Parathyroid adenoma (tissue), 2 donors: ENCODE measurements around the gene TMUB1.

Experiments used
- H2AFZ ChIP-seq: fragments of 300-600 bp; sonication (generic); one replicate; pipeline ENCODE4 v1.7.0; 2017; ENCODE audit warnings: antibody characterized with exemption, mild to moderate bottlenecking
- H3K27ac ChIP-seq: fragments of 300-600 bp; sonication (generic); one replicate; pipeline ENCODE4 v1.7.0; 2017
- H3K27me3 ChIP-seq: fragments of 300-600 bp; sonication (generic); one replicate; pipeline ENCODE4 v1.7.0; 2017; ENCODE audit warnings: low read length; ENCODE audit not compliant: control insufficient read depth, insufficient read depth
- H3K36me3 ChIP-seq: fragments of 300-600 bp; sonication (generic); one replicate; pipeline ENCODE4 v1.7.0; 2017; ENCODE audit warnings: low read length; ENCODE audit not compliant: control insufficient read depth, insufficient read depth
- H3K4me1 ChIP-seq: fragments of 300-600 bp; sonication (generic); one replicate; pipeline ENCODE4 v1.7.0; 2017; ENCODE audit warnings: control low read depth
- H3K4me2 ChIP-seq: fragments of 300-600 bp; sonication (generic); one replicate; pipeline ENCODE4 v1.7.0; 2017; ENCODE audit warnings: low read length
- H3K4me3 ChIP-seq: fragments of 300-600 bp; sonication (generic); one replicate; pipeline ENCODE4 v1.7.0; 2017; ENCODE audit warnings: low read depth, low read length
- H3K79me2 ChIP-seq: fragments of 300-600 bp; sonication (generic); one replicate; pipeline ENCODE4 v1.7.0; 2017; ENCODE audit warnings: control low read depth
- H3K9ac ChIP-seq: fragments of 300-600 bp; sonication (generic); one replicate; pipeline ENCODE4 v1.7.0; 2017; ENCODE audit warnings: mild to moderate bottlenecking
- H3K9me3 ChIP-seq: fragments of 300-600 bp; sonication (generic); one replicate; pipeline ENCODE4 v1.7.0; 2017; ENCODE audit warnings: low read length; ENCODE audit not compliant: control insufficient read depth
- CTCF ChIP-seq: fragments of 300-600 bp; sonication (generic); IDR thresholded peaks from one replicate; pipeline ENCODE4 v1.7.0; 2017; ENCODE audit warnings: antibody characterized with exemption, mild to moderate bottlenecking
- donor health status: primary hyperparathyroidism.

Gene TMUB1

GRCh38 chr7:151066273-151066974 lies 16.9 kb downstream of the TMUB1 start:
- Histone ChIP-seq H3K9ac (no peak overlapping the region), H3K4me1 (peaks cover 57% of the 10 kb centered on the region), H3K9me3 (no peaks in the 10 kb centered on the region), H3K27me3 (no peaks in the 10 kb centered on the region), H3K27ac (peak overlapping the region; percentile 100), H3K4me3 (peak overlapping the region; percentile 33), H3K36me3 (no peaks in the 10 kb centered on the region), H3K79me2 (peaks cover 3% of the 10 kb centered on the region), H3K4me2 (peak overlapping the region; percentile 69), H2AFZ (peak overlapping the region; percentile 7)
- TF ChIP-seq CTCF: no peak

DNA sequence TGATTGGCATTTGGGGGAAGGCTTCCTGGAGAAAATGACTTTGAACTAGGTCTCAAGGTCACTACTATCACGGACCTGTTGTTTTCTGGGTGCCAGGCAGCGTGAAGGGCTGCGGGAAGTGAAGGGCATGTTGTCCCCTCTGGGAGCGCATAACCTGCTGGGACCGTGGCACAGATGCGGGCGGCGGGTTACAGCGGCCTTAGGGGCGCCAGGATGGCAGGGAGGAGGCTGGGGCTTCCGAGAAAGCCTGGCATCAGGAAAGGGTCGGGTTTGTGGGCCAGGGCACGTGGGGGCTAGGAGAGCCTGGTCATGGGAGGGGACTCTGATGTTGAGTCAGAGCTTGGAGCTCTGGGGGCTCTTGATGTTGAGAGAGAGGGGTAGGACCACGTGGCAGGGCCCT lies 17.8 kb downstream of the TMUB1 start:
- H3K27me3 ChIP-seq: no peaks in the 10 kb centered on the region
- peaks cover 64% of the 10 kb centered on the region for H3K4me1 ChIP-seq
- H3K9ac ChIP-seq: peak overlapping the region; percentile 29
- H3K9me3 ChIP-seq: no peaks in the 10 kb centered on the region
- no peaks in the 10 kb centered on the region for H3K36me3 ChIP-seq
- peak overlapping the region; percentile 100 for H3K27ac ChIP-seq
- H3K4me2 ChIP-seq: peak overlapping the region; percentile 69
- no peak overlapping the region for H2AFZ ChIP-seq
- H3K4me3 ChIP-seq: peak overlapping the region; percentile 33
- H3K79me2 ChIP-seq: no peaks in the 10 kb centered on the region
- peak; percentile 19 for TF ChIP-seq CTCF

DNA sequence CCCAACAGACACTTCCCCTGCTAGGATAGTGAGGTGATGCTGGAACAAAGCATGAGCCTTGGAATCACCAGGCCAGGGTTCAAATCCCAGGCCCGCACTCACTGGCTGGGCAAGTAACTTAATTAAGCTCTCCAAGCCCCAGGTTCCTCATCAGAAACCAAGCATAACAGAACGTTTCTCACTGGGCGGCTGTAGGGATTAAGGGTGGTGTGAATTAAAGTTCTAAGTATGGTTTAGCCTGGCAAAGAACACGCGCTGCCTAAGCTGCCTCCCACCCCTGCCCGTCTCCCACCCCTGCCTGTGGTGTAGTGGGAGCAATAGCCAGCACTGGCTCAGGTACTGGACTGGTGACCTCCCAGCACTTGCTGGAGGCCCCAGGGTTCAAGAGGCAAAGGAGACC lies 18.3 kb downstream of the TMUB1 start:
- Histone ChIP-seq H3K9ac (no peak overlapping the region), H3K36me3 (no peaks in the 10 kb centered on the region), H3K27ac (peak overlapping the region; percentile 100), H3K27me3 (no peaks in the 10 kb centered on the region), H3K9me3 (no peaks in the 10 kb centered on the region), H2AFZ (no peak overlapping the region), H3K4me2 (peak overlapping the region; percentile 69), H3K4me3 (peak overlapping the region; percentile 33), H3K4me1 (peaks cover 64% of the 10 kb centered on the region), H3K79me2 (peaks cover 2% of the 10 kb centered on the region)
- TF ChIP-seq CTCF: no peak

DNA sequence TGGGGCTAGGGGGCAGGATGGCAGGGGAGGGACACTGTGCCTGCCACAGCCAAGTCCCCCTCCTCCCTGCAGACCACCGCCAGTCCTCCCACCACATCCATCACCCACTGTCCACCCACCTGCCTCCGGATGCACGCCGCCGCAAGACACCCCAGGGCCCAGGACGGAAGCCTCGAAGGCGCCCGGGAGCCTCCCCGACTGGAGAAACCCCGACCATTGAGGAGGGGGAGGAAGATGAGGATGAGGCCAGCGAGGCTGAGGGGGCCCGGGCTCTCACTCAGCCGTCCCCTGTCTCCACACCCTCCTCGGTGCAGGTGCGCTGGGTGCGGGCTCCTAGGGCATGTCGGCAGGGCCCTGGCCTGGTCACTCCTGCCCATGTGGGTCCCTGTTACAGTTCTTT lies 18.8 kb downstream of the TMUB1 start:
- no peak for TF ChIP-seq CTCF
- no peaks in the 10 kb centered on the region for H3K36me3 ChIP-seq
- peak overlapping the region; percentile 69 for H3K4me2 ChIP-seq
- no peaks in the 10 kb centered on the region for H3K27me3 ChIP-seq
- H3K27ac ChIP-seq: peak overlapping the region; percentile 100
- peaks cover 64% of the 10 kb centered on the region for H3K4me1 ChIP-seq
- no peak overlapping the region for H3K4me3 ChIP-seq
- H3K79me2 ChIP-seq: peaks cover 2% of the 10 kb centered on the region
- H2AFZ ChIP-seq: no peak overlapping the region
- no peak overlapping the region for H3K9ac ChIP-seq
- no peaks in the 10 kb centered on the region for H3K9me3 ChIP-seq

GRCh38 chr7:151063212-151063561 lies 20.1 kb downstream of the TMUB1 start:
- H3K9me3 ChIP-seq: no peaks in the 10 kb centered on the region
- H3K36me3 ChIP-seq: no peaks in the 10 kb centered on the region
- no peak overlapping the region for H2AFZ ChIP-seq
- peak overlapping the region; percentile 100 for H3K27ac ChIP-seq
- no peak for TF ChIP-seq CTCF
- no peaks in the 10 kb centered on the region for H3K27me3 ChIP-seq
- peak overlapping the region; percentile 69 for H3K4me2 ChIP-seq
- peak overlapping the region; percentile 44 for H3K4me3 ChIP-seq
- peak overlapping the region; percentile 34 for H3K9ac ChIP-seq
- H3K4me1 ChIP-seq: peaks cover 73% of the 10 kb centered on the region
- peaks cover 2% of the 10 kb centered on the region for H3K79me2 ChIP-seq
